Stimulated activated memory B cell treated with anti-CD40 and anti-IgM and Interleukin-4, amounts not matched to agents 10 μg/mL and 1 μg/mL and 100 μg/mL, for 72 hours (primary cell): Measurements from ENCODE around the gene MRAP.

Source experiments
- ATAC-seq: fragments of 150-1000 bp; cut with Tn5 transposase; 2 replicates; pipeline ENCODE4 v1.10.0; 2021
- H3K27ac Mint-ChIP-seq: one replicate; pipeline ENCODE4 v1.8.0; 2022; ENCODE audit warnings: mild to moderate bottlenecking, mixed read lengths
- H3K27me3 Mint-ChIP-seq: one replicate; pipeline ENCODE4 v1.8.0; 2022; ENCODE audit warnings: mixed read lengths
- H3K36me3 Mint-ChIP-seq: one replicate; pipeline ENCODE4 v1.8.0; 2022; ENCODE audit warnings: mixed read lengths
- H3K4me1 Mint-ChIP-seq: one replicate; pipeline ENCODE4 v1.8.0; 2022; ENCODE audit warnings: mixed read lengths
- H3K4me3 Mint-ChIP-seq: one replicate; pipeline ENCODE4 v1.8.0; 2022; ENCODE audit warnings: mild to moderate bottlenecking, moderate library complexity, mixed read lengths
- H3K9me3 Mint-ChIP-seq: one replicate; pipeline ENCODE4 v1.8.0; 2022; ENCODE audit warnings: mixed read lengths

The MRAP gene

DNA sequence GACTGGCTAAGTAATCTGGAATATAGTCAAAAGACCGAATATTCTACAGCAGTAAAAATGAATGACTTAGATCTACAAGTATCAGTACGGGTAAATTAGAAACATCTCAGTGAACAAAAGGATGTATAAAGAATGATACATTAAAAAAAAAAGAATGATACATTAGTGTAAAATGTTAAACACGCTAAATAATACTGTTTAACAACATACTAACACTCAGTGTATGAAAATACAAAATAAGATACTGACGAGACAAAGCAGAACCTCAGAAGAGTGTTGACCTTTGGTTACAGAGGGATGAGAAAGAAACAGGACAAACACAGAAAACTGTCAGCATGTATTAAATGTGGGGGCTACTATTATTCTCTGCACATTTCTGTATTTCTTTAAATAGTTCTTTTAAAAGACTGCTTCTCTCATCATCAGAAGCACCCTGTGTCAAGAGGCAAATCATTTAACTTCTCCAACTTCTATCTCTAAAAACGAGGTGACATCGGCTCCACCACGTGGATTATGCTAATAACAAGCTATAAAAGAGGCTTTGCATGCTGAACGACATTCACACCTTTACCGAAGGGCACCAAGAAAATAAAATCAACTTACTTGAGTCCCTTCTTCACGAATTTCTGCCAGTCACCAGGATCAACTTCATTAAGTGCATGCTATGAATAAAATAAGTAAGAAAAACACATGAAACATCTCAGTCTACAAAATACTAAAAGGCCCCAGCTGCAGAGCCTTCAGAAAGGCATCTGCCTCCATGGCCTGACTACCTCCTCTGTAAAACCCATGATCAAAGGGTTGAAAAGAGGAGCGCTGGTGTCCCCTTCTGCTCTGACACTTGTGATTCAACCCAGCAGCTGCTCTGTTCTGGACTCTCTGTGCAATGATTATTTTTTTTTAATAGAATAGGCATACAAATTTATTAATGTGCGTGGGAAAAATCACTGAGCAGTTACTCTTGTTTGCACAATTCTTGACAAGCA is 42.5 kb downstream of the MRAP start:
- H3K36me3 Mint-ChIP-seq: peaks cover 91% of the 10 kb centered on the region
- no peaks in the 10 kb centered on the region for H3K4me1 Mint-ChIP-seq
- H3K9me3 Mint-ChIP-seq: peaks cover 5% of the 10 kb centered on the region
- H3K27me3 Mint-ChIP-seq: no peaks in the 10 kb centered on the region
- no peak overlapping the region for H3K27ac Mint-ChIP-seq
- no peak overlapping the region for H3K4me3 Mint-ChIP-seq
- no peak for ATAC-seq

- no peak overlapping the region for H3K27ac Mint-ChIP-seq
- H3K36me3 Mint-ChIP-seq: peaks cover 93% of the 10 kb centered on the region
- H3K4me1 Mint-ChIP-seq: no peaks in the 10 kb centered on the region
- peaks cover 5% of the 10 kb centered on the region for H3K9me3 Mint-ChIP-seq
- no peak for ATAC-seq
- H3K4me3 Mint-ChIP-seq: no peak overlapping the region
- no peaks in the 10 kb centered on the region for H3K27me3 Mint-ChIP-seq
These were observed 48.3 kb downstream of the MRAP start for GRCh38 chr21:32346951-32347350.

DNA sequence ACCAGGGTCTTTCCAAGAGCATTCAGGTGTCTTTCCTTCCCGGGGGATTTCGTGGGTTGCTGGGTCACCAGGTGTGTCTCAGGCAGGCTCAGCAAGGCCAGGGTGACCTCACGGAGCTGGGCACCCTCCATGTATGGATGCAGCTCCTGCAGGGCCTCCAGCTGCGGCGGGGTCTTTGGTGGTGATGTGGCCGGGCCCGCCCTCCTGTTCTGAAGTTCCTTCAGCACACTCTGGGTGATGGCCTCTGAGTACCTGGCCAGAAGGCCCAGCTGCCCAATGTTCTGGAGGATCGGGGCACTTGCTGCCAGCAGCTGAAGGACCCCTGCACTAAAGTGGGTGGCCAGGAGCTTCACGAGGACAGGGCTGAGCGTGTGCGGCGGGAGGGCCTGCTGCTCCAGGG is 48.7 kb downstream of the MRAP start:
- H3K36me3 Mint-ChIP-seq: peaks cover 96% of the 10 kb centered on the region
- no peak overlapping the region for H3K27ac Mint-ChIP-seq
- no peak overlapping the region for H3K4me3 Mint-ChIP-seq
- peaks cover 5% of the 10 kb centered on the region for H3K9me3 Mint-ChIP-seq
- no peaks in the 10 kb centered on the region for H3K4me1 Mint-ChIP-seq
- no peak for ATAC-seq
- no peaks in the 10 kb centered on the region for H3K27me3 Mint-ChIP-seq

DNA sequence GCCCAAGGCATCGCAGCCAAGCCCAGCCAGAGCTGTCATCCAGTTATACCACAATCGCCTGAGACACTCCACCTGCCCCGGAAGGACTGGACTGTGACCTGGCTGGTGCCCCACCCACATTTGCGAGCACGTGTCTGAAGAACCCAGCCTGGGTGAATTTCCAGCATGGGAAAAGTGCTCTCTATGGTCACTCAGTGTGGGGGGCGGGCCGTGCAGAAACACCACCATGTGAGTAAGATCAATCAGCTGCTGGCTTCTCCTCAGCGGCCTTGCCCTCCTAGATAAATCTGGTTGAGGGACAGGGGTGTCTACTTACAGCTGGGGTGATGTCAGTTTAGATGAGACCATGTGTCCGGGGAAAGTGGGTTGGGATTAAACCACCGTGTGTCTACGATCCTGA is 49.3 kb downstream of the MRAP start:
- Mint-ChIP-seq H3K4me3 (no peak overlapping the region), H3K4me1 (no peaks in the 10 kb centered on the region), H3K9me3 (peaks cover 5% of the 10 kb centered on the region), H3K36me3 (peaks cover 92% of the 10 kb centered on the region), H3K27ac (no peak overlapping the region), H3K27me3 (no peaks in the 10 kb centered on the region)
- ATAC-seq: no peak

DNA sequence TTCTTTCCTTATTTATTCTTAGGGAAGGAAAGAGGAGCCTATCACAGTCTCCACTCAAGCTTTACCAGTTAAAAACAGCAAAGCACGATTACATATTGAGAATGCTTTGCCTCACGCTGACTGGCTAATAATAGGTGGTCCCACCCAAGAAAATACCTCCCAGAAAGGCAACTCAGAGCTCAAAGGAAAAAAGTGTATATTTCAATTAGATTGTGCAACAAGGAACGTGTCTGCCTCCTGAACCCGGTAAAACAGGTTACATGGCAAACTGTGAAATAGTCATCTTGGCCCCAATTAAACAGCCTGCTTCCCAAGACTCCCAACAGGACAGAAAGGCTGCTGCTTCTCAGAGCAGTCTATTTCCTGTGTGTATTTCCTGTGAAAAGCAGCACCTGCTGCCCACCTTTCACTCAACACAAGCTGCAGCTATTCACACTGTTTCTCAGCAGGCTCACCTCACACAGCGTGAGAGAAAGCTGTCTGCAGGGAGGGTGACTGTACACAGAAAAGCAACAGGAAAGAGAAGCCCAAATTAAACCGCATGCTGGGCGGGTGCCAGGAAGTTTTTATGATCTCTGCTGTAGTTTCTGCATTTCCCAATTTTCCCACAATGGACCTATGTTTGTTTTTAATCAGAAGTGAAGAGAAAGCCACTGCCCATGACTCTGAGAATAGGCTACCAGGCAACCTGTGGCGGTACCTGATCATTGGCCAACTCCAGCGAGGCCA is 50.1 kb downstream of the MRAP start:
- H3K27ac Mint-ChIP-seq: peak overlapping the region; percentile 15
- peaks cover 90% of the 10 kb centered on the region for H3K36me3 Mint-ChIP-seq
- no peaks in the 10 kb centered on the region for H3K4me1 Mint-ChIP-seq

DNA sequence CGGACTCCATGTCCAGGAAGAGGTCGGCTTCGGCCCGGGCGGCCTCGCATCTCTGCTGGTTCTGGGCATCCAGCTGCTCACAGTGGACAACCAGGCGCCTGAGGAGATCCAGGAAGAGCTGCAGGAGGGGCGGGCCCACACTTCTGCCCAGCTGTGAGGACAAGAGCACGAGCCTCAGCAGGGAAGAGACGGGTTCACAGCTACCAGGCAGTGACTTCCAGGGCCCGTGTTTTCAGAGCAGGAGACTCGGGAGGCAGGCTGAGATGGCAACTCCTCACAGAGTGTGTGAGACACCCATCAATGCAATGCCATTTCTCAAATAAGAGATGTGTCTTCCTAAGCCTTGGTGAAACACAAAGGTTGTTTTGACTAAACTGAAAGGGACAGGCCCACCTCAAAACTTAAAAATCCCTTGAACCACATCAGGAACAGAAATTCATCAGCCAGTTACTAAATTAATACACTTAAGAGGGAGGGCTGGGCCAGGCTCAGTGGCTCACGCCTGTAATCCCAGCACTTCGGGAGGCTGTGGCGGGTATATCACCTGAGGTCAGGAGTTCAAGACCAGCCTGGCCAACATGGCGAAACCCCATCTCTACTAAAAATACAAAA is 50.8 kb downstream of the MRAP start:
- no peaks in the 10 kb centered on the region for H3K4me1 Mint-ChIP-seq
- peaks cover 90% of the 10 kb centered on the region for H3K36me3 Mint-ChIP-seq
- H3K27ac Mint-ChIP-seq: peak overlapping the region; percentile 15
- no peak for ATAC-seq
- no peak overlapping the region for H3K4me3 Mint-ChIP-seq
- peaks cover 4% of the 10 kb centered on the region for H3K9me3 Mint-ChIP-seq
- no peaks in the 10 kb centered on the region for H3K27me3 Mint-ChIP-seq

More for the DNA sequence above, 50.1 kb downstream of the MRAP start:
- no peak for ATAC-seq
- no peak overlapping the region for H3K4me3 Mint-ChIP-seq
- H3K9me3 Mint-ChIP-seq: peaks cover 5% of the 10 kb centered on the region
- no peaks in the 10 kb centered on the region for H3K27me3 Mint-ChIP-seq

DNA sequence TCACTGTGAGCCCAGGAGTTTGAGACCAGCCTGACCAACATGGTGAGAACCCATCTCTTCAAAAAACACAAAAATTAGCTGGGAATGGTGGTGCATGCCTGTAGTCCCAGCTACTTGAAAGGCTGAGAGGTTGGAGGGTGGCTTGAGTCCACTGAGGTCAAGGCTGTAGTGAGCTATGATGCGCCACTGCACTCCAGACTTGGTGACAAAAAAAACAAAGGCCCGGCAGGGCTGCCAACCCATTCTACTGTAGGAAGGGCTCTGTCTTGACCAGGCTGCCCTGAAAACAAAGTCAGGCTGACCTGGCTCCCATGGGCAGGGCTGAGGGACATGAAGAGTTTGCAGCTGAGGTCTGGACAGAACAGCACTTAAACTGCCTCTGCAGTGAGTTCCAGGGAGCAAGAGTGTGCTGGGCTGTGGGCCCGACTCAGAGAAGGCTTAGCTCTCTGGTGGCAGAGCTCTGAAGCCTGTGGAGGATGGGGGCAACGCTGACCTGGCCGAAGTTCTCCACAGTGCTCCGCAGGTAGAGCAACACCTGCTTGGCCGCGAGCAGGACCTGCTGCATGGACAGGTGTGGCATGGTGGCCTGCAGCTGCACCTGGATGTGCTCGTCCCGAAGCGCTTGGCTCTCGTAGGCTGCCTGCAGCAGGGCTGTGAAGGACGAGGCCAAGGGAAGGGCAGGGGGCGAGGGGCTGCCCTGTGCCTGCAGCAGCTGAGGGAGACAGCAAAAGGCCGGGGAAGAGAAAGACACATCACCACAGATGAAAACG is 51.7 kb downstream of the MRAP start:
- no peaks in the 10 kb centered on the region for H3K9me3 Mint-ChIP-seq
- H3K4me1 Mint-ChIP-seq: no peaks in the 10 kb centered on the region
- peaks cover 90% of the 10 kb centered on the region for H3K36me3 Mint-ChIP-seq
- no peak overlapping the region for H3K27ac Mint-ChIP-seq
- H3K27me3 Mint-ChIP-seq: no peaks in the 10 kb centered on the region
- no peak for ATAC-seq
- no peak overlapping the region for H3K4me3 Mint-ChIP-seq

DNA sequence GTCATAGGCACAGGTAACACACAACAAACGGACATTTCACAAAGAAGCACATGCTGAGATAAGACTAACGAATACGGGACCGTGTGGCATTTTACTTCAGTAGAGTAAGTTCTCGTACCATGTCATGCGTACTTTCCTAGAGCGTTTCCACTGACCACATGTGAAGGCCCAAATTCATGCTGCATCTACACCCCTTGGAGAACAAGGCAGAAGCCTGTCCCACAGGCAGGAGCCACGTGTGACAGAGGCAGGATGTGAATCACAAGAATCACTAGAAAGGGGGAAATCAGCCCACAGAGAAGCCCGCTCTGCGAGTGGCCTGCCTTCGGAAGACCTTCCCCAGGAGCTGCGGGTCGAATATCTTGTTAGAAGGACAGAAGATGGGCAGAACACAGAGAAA is 52.3 kb downstream of the MRAP start:
- H3K27ac Mint-ChIP-seq: no peak overlapping the region
- H3K27me3 Mint-ChIP-seq: no peaks in the 10 kb centered on the region
- ATAC-seq: no peak
- H3K9me3 Mint-ChIP-seq: no peaks in the 10 kb centered on the region
- H3K4me3 Mint-ChIP-seq: no peak overlapping the region
- H3K36me3 Mint-ChIP-seq: peaks cover 88% of the 10 kb centered on the region
- no peaks in the 10 kb centered on the region for H3K4me1 Mint-ChIP-seq

DNA sequence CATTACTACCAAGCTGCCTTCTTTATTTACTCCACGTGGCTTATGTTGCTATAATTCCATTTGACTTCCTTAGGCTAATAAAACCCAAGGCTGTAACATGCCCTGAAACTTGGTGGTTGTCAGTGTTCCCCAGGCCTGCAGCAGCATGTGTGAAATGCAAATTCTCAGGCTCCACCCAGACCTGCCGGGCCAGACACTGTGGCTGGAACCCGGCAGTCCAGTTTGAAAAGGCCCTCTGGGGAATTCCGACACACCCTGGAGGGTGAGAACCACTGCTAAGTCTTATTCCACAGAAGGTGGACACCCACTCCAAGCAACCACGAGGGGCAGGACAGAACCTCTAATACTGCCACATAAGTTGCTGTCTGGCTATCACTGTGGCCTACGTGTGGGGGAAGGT is 52.8 kb downstream of the MRAP start:
- no peak overlapping the region for H3K4me3 Mint-ChIP-seq
- no peak overlapping the region for H3K27ac Mint-ChIP-seq
- no peak for ATAC-seq
- no peaks in the 10 kb centered on the region for H3K4me1 Mint-ChIP-seq
- H3K36me3 Mint-ChIP-seq: peaks cover 88% of the 10 kb centered on the region
- H3K9me3 Mint-ChIP-seq: no peaks in the 10 kb centered on the region
- no peaks in the 10 kb centered on the region for H3K27me3 Mint-ChIP-seq

DNA sequence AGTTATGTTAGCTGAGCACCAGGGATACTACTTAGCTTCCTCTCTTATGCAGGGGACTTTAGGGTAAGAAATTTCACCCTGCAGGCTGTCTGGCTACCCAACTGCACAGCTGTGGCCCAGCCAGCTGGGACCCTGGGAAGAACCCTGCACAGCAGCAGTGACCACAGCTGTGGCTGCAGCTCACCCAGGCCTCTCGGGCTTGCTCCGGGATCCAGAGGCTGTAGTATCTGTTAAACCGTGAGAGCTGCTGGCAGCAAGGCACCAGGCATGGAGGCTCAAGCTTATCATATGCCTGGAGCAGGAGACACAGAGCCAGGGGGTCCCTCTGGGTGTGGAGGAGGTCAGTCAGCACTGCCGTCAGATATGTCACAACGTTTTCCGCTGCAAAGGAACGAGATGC is 53.9 kb downstream of the MRAP start:
- Mint-ChIP-seq H3K4me3 (no peak overlapping the region), H3K36me3 (peaks cover 87% of the 10 kb centered on the region), H3K4me1 (no peaks in the 10 kb centered on the region), H3K9me3 (no peaks in the 10 kb centered on the region), H3K27ac (no peak overlapping the region), H3K27me3 (no peaks in the 10 kb centered on the region)
- ATAC-seq: no peak

DNA sequence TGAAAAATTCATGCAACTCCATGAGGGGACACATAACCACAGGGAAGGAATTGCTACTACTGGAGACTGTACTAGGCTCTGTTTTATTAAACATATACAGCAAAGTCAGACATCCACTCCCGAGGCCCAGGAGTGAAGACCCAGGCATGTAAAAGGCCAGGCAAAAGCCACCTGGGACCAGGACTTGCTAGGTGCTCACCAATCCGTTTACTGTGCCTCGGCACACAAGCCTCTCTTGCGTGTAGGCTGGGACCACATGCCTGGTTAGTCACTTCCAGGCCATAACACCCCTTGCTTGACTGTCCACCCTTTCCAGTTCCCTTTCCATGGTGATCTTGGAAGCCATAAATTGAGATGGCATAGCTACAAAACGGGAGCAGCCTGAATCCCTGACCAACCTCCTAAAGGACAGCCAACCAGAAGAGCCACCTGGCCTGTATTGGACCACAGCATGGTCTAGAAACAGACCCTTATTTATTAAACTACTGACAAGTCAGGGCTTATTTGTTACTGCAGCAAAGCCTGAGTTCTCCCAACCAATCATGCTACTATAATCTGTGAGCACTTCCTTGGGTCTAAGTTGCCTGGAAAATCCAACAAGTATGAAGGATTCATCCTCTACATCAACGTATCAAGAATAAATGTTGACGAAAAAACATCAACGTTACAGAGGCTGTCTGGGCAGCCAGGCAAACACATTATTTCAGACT is 54.5 kb downstream of the MRAP start:
- peaks cover 81% of the 10 kb centered on the region for H3K36me3 Mint-ChIP-seq
- H3K4me1 Mint-ChIP-seq: no peaks in the 10 kb centered on the region
- ATAC-seq: no peak
- no peak overlapping the region for H3K27ac Mint-ChIP-seq
- no peaks in the 10 kb centered on the region for H3K27me3 Mint-ChIP-seq
- no peaks in the 10 kb centered on the region for H3K9me3 Mint-ChIP-seq
- H3K4me3 Mint-ChIP-seq: no peak overlapping the region

DNA sequence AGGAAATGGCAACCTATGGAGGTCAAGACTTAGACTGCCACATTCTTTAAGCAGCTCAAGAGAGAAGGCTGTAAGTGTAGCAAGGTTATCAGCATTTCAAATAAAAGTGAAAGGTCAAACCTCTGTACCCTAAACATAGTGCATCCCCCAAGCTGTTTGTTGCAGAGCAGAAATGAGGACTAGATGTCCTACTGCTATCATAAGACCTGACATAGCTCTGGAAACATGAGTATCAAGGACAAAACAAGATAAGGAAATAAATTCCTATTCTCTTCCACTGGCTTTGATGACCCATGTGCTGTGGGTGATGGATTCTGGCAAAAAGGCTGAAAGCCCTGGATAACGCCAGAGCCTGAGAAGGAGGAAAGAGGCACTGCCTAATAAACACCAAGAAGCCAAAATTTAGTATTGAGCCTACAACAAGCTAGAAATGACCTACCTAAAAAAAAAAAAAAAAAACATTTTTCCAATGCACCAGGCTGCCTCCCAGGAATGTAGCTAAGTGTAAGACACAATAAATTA is 58.3 kb downstream of the MRAP start:
- ATAC-seq: no peak
- Mint-ChIP-seq H3K27me3 (no peaks in the 10 kb centered on the region), H3K4me1 (no peaks in the 10 kb centered on the region), H3K27ac (no peak overlapping the region), H3K4me3 (no peak overlapping the region), H3K9me3 (no peaks in the 10 kb centered on the region), H3K36me3 (peaks cover 81% of the 10 kb centered on the region)

- no peak overlapping the region for H3K27ac Mint-ChIP-seq
- no peaks in the 10 kb centered on the region for H3K9me3 Mint-ChIP-seq
- no peaks in the 10 kb centered on the region for H3K4me1 Mint-ChIP-seq
- no peaks in the 10 kb centered on the region for H3K27me3 Mint-ChIP-seq
- H3K36me3 Mint-ChIP-seq: peaks cover 84% of the 10 kb centered on the region
- ATAC-seq: no peak
- H3K4me3 Mint-ChIP-seq: no peak overlapping the region
These were observed 61.1 kb downstream of the MRAP start for GRCh38 chr21:32359719-32360260.

GRCh38 chr21:32360401-32360975 is 61.8 kb downstream of the MRAP start:
- Mint-ChIP-seq H3K27ac (no peak overlapping the region), H3K4me3 (no peak overlapping the region), H3K27me3 (no peaks in the 10 kb centered on the region), H3K4me1 (no peaks in the 10 kb centered on the region), H3K9me3 (no peaks in the 10 kb centered on the region), H3K36me3 (peaks cover 84% of the 10 kb centered on the region)
- no peak for ATAC-seq
